Measurements from ENCODE around the gene MPV17L2.

Gene MPV17L2

GRCh38 chr19:18167011-18167410 is 26.0 kb upstream of the MPV17L2 start:
- DNase-seq (ENCODE audit: low read depth, low spot score), result no peak
- ChIA-PET CTCF (interaction anchor here (1.6 to 6.8 kb wide), 3 partner anchors 10 to 86 kb away, joined by 5 to 52 read pairs (median 50); a partner anchor contains a TSS), POLR2A (no interaction called here)
- H3K4me3 ChIP-seq (ENCODE audit: low read depth, low read length), result no peak overlapping the region
- TF ChIP-seq CTCF (IDR thresholded peaks at IDR 0.05; ENCODE audit: insufficient read depth, low read length, missing control alignments), result no peak

GRCh38 chr19:18167975-18168645 is 24.9 kb upstream of the MPV17L2 start:
- ChIA-PET POLR2A (no interaction called here), CTCF (interaction anchor here (0.8 to 6.8 kb wide), 16 partner anchors 8 to 244 kb away, joined by 3 to 52 read pairs (median 5); partner anchors contain the start of gene ARRDC2)
- TF ChIP-seq CTCF (IDR thresholded peaks at IDR 0.05; ENCODE audit: insufficient read depth, low read length, missing control alignments), result peak; percentile 72
- DNase-seq (ENCODE audit: low read depth, low spot score), result no peak
- no peak overlapping the region for H3K4me3 ChIP-seq (ENCODE audit: low read depth, low read length)

DNA sequence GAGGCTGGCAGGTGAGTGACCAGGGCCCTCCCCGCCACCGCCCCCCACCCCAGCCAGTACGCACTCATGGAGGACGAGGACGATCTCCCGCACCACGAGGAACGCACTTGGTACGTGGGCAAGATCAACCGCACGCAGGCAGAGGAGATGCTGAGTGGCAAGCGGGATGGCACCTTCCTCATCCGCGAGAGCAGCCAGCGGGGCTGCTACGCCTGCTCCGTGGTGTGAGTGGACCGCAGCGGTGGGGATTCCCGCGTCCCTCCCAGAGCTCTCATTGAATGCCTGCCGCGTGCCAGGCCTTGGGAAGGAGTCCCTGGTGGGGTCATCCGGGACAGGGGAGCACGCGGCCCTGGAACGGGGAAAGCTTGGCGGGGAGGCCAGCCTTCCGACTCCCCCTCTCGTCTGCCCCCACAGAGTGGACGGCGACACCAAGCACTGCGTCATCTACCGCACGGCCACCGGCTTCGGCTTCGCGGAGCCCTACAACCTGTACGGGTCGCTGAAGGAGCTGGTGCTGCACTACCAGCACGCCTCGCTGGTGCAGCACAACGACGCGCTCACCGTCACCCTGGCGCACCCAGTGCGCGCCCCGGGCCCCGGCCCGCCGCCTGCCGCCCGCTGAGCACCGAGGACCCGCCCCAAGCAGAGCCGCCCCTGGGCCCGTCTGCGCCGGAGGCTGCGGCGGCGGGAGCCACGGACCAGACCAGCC is 24.2 kb upstream of the MPV17L2 start:
- TF ChIP-seq CTCF (IDR thresholded peaks at IDR 0.05; ENCODE audit: insufficient read depth, low read length, missing control alignments), result no peak
- POLR2A ChIA-PET, result no interaction called here
- DNase-seq (ENCODE audit: low read depth, low spot score), result no peak
- CTCF ChIA-PET, result interaction anchor here (0.8 to 6.8 kb wide), 16 partner anchors 9 to 243 kb away, joined by 3 to 52 read pairs (median 4); partner anchors contain the start of gene ARRDC2
- H3K4me3 ChIP-seq (ENCODE audit: low read depth, low read length), result no peak overlapping the region

GRCh38 chr19:18170714-18171255 is 22.2 kb upstream of the MPV17L2 start:
- H3K4me3 ChIP-seq (ENCODE audit: low read depth, low read length), result no peak overlapping the region
- TF ChIP-seq CTCF (IDR thresholded peaks at IDR 0.05; ENCODE audit: insufficient read depth, low read length, missing control alignments), result no peak
- ChIA-PET POLR2A (interaction anchor here (1.2 kb wide), 1 partner anchor 58 kb away, joined by 3 read pairs; no protein-coding TSS in a partner anchor), CTCF (interaction anchor here (0.9 to 1.8 kb wide), 7 partner anchors 9 to 109 kb away, joined by 3 to 13 read pairs (median 4); no protein-coding TSS in a partner anchor)
- no peak for DNase-seq (ENCODE audit: low read depth, low spot score)

DNA sequence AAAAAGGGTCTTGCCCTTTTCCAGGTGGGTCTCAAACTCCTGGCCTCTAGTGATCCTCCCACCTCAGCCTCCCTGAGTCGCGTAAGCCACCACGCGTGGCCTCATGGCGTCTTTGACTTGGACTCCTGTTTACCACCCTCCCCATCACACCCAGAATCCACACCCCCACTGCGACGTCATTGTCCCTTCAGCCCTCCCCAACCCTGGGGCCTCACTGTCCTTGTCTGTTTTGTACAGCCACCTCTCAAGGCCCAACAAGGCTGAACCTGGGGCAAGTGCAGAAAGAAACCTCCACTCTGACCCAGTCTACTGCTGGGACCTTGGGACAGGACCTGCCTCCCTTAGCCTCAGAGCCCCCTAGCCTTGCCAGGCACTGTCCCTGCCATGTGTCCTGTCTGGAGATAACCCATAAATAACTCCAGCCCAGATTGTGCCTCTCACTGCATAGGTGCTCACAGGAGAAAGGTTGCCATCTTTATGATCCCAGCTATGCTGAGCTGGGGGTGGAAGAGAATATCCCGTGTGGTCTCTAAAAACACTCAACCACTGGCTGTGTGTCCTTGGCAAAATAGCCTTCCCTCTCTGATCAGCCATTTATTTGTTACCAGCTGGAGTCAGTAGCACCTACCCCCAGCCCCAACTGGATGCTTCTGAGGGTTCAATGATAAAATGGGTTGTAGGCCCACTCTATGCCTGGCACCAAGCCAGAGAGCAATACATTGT is 21.3 kb upstream of the MPV17L2 start:
- H3K4me3 ChIP-seq (ENCODE audit: low read depth, low read length), result no peak overlapping the region
- TF ChIP-seq CTCF (IDR thresholded peaks at IDR 0.05; ENCODE audit: insufficient read depth, low read length, missing control alignments), result no peak
- no peak for DNase-seq (ENCODE audit: low read depth, low spot score)
- ChIA-PET POLR2A (no interaction called here), CTCF (interaction anchor here (0.9 to 1.8 kb wide), 7 partner anchors 8 to 81 kb away, joined by 3 to 6 read pairs (median 4); no protein-coding TSS in a partner anchor)
